GM21825 (cell line): Measurements from ENCODE around the gene GPC3.

ENCODE experiments used
- ATAC-seq: cut with Tn5 transposase; IDR thresholded peaks from one replicate; pipeline ENCODE4 v1.9.1; 2021; ENCODE audit warnings: mild to moderate bottlenecking, moderate library complexity; ENCODE audit not compliant: unreplicated experiment

GPC3 gene

DNA sequence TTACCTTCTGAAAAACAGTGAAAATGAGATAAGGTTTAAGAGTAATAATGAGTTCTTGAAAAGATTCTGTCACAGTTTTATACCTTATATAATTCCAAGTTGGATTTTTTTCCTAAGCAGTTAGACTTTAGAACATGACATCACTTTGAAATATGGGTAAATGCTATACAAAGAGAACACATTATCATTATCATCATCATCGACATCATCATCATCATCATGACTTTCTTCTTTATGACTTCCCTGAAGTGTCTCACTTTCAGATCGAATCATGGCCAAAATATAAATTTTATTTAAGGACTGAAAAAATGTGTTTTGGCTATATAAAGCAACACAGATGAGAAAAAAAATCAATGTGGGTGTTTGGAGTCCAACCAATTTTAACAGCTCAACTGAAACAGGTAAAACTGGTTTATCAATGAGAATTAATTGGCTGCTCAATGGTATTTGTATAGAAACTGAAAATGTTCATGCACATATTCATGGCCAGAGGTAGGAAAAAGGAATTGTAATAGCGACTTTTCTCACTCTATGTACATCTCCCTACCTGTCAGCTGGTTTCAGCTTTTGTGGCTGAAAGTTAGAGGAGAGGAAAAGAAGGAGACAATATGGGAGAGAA lies 327.0 kb downstream of the GPC3 start:
- ATAC-seq = no peak

DNA sequence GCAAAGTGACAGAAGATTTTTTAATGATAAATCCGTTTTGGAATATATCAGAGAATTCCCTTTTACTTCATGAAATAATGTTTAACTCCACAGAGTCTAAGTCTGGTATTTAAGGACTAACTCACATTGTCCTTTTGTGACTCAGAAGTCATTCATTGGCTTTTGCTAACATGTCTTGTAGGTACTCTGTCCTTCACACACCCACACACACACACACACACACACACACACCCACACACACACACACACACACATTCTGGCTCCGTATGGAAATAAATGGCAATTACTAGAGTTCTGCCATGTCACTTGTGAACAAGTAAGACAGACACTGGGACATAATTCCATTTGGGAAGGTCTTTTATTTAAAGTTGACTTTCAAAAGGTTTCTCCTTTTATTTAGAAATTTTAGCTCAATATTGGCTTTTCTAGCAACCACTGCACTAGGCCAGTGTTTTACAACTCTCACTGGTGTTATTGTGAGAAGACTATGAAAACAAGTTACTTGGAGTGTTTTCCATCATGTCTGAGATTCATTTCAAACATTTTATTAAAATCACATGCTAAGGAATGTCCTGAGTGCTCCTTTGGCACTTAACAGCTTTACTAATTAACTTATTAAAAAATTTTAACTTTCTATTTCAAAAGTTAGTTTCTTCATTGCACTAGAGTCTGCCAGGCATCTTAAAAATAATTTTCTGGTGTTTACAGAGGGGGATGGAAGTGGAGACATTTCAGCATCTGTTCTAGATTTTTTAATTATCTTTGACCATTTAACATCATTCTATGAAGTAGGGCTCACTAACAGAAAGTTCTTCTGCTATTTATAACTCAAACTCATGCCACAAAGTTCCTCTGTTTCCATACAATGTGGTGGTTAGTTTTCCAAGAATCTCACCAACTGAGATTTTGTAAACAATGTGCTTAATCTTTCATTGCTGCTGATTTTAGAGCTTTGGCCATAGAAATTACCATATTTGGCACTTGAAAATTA lies 329.8 kb downstream of the GPC3 start:
- ATAC-seq = no peak

DNA sequence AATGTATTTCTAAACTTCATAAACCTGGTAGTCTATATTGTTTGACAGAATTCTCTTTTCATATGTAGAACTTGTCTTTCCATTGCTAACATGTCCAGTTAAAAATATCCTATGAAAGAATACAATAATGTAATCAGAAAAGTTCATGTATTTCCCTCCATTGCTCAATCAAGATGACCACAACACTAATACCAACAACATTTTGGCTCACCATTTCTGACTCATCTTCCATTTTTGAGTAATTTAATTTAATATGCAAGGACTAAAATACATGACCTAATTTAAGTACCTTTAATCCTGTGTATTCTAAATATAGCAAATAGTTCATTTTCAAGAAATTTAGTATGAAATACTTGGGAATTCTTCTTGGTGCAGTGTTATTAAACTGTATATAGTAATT lies 330.6 kb downstream of the GPC3 start:
- ATAC-seq = no peak

DNA sequence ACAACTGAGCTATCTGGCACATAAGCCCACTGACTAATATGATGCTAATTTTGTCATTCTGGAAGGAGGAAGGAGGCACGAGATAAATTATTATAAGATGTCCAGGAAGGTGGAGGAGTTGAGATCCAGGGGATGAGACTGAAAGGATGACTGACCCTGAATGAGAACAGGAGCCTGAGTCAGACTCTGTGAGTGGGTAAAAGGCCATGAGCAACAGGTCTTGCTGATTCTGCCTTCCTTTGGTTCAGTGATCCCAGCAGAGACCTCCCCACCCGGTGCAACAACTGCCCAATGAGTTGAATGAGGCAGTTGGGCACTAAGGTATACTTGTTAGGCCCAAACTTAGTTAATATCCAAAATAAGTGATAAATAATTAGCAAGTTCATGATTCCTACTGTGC lies 332.0 kb downstream of the GPC3 start:
- ATAC-seq = no peak

DNA sequence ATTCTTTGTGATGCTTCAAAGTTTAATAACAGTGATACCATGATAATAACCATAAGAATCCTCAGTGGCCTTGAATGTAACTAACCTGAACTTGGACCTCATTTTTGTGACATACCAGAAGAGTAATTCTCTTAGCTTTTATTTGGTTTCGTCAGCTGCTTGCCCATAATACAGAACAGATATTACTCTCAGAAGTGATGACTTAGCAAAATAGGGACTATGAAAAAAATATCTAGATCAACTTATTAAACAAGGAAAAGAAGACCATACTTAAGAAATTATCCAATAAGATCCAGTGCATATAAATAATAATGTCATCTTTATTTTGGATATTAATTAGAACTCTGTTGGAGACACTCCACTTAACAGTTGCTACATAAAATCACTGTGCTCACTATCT lies 333.2 kb downstream of the GPC3 start:
- no peak for ATAC-seq

DNA sequence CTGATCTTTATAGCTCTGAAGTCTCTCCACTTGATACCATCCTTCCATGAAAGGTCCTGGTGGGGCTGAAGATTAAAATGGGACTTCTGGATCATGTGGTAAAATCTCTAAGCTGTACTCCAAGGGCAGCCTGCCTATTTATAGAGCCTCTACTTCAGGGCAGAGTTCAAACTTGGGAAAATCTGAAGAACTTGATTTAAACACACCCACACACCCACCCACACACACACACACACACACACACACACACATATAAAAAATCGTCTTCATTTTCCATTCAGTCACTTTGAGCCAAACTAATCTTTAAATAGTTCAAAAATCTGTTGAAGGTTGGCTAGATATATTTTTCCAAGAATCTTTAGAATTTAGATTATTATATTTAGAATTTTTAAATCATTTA lies 335.2 kb downstream of the GPC3 start:
- no peak for ATAC-seq

DNA sequence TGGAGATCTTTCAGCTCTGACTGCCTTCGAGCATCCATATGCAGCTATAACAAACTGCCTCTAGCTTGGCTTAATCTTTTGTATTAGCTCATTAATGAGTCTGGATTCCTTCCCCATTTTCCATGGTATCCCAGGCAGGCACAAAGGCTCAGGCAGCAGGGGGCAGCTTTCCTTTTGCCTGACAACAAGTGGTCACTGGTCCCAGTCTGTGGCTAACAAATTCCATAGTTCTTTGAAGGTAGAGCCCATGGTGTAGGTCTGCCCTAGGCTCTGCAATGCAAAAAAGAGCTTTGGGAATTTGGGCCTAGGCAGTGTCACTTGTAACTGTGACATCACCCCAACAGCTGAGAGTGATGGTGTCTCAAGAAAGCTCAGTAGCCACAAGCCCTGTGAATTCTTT lies 335.7 kb downstream of the GPC3 start:
- ATAC-seq = no peak

DNA sequence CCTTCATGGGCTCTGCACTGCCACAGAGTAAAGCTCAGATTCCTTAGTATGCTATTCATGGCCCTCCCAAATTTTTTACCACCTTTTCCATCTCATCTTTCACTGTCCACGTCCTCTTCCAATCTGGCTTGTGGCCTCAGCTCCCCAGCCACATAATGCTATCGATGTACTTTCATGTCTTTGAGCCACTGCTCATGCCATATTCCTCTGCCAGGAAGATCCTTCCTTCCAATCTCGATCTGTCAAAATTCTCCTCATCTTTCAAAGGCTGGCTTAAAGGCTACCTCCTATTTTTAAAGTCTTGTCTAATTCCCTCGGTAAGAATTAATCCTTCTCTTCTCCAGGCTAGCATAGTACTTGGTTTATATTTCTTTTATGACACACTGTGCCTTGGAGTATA lies 336.8 kb downstream of the GPC3 start:
- no peak for ATAC-seq

DNA sequence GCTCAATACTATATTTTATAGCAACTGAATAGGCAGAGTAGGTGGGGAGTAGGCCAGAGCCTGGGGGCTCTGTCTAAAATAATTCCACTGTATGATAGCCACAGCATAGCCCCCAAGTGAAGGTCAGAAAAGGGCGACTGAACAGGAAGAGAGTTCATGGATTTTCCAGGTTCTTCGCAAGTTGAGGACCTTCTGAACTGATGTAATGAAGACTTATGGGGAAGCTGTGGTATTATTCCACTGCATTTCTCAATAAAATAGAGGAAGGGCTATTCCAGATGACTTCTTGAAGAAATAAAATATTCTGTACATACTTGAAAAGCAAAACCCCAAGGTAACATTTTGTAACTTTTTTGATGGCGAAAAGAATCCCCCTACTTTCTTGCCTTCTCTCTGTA lies 338.7 kb downstream of the GPC3 start:
- no peak for ATAC-seq

DNA sequence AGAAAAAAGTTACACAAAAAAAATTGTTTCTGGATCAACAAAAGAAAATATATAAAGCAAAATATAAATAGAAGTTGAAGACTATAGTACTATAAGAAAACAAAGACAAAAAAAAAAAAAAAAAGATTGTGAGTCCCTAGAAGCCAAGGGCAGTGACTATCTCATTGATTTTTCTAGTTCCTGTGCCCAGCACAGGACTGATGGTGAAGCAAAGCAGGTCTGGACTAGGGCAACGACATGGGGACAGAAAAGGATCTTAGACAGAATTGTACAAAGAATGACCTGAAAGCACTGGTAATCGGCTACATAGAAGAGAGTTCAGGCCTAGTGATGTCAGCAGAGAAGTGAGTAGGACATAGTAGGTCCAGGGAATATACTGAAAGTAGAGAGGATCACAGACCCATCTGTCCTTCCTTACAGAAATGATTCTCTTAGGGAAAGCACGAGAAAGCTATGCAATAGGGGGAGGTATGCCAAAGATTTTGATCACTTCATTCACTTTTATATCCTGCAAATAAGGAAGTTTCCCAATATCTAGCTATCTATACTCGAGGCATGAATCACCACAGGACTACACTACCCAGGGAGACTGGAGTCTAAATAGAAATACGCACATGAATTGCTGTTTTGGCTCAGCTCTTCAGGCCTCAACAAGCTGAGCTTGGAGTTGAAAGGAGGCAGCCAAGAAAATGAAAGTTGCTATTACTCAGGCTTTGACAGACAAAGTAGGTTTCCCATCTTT lies 339.2 kb downstream of the GPC3 start:
- ATAC-seq = no peak

DNA sequence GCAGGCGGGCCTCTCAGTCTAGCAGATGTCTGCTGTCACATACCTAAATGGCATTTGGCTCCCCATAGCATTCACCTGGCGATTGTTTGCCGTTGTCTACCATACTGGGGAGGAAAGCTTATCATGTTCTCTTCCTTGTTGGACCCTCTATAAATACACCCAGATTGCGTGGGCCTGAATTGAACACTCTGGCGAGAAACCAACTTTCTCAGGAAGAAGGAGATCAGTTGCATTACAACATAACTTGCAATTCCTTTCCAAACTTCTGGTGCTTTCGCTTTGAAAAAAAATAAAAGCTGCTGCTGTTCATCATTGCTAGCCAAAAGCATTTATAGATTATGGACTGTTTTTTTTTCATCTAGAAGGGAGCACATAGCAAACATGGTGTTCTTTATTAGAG lies 340.1 kb downstream of the GPC3 start:
- no peak for ATAC-seq

DNA sequence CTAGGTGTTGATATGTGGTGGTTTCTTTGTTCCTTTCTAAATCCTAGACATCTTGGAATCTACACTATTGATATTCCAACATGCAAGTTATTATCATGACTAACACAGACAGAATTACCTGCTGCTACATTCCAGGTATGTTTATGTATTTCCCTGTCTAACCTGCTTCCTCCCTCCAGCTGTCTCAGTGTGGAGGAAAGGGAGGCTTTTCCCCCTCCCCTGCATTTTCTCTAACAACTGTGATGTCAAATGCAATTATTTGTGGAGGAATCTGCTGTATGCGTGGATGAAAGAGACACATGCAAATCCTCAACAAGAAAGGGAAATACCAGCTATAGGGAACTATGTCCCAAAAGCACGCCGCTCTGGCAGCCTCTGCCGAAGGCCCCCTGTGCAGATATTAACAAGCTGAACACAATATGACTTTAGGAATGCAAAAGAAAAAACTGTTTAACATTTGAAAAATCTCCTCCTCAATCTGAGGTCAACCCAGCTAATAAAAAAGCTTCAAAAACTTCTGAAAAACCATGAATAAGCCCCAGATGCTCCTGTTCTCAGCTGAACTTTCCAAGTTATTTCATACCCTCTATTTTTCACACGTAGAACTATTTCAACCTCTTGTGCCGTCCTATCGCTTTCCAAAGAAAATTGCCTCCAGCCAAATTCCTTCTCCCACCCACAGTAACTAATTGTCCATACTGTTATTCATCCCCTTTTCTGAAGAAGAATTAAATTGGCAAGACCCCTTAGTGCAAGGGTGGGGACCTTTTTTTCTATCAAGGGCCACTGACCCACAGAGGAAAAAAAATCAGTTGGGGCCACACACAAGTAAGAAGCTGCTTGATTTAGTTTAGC lies 345.0 kb downstream of the GPC3 start:
- ATAC-seq = no peak

DNA sequence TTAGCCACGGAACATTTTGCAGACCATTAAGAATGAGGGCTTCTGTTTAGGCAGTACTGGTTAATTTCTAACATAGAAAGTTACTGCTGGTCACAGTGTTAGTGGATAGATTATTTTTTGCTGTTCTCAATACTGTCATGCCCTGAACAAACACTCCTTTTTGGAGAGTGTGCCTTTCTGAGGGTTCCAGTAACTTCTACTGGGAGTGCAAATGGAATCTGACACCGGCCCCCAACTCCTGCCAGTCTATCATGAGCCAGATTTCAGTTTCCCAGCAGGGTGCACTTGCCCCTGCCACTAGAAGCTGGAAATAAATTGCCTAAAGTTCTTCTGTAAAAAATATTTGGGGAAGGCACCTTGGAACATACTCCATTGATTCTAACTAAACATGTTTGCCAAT lies 345.7 kb downstream of the GPC3 start:
- ATAC-seq = no peak

DNA sequence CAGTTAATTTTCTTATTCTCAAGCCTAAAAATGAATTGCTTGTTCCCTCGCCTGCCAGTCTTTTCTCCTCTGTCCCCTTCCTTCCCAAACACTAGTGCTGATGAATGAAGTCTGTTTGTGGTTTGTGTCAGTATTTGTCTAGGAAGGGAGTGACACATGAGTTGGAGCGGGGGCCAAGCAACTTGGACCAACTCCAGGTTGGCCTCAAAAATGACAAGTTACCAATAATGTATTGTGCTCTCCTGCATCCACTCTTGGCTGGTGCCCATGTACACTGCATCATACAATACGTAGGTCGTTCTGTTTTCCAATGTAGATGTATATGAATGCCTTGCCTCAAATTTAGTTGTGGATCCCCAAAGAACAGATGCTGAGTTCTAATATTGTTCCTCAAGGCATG lies 347.1 kb downstream of the GPC3 start:
- no peak for ATAC-seq

DNA sequence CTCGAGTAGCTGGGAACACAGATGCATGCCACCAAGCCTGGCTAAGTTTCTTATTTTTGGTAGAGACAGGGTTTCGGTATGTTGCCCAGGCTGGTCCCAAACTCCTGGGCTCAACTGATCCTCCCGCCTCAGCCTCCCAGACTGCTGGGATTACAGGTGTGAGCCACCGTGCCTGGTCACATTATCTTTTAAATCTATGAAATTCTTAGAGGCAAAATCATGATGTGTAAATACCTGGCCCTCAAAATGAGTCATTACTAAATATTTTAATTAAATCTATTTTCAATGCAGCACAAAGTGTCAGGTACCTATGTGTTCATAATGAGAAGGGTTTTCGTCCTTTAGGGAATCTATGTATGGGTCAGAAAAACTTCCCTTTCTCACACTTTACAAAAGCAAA lies 347.6 kb downstream of the GPC3 start:
- no peak for ATAC-seq

DNA sequence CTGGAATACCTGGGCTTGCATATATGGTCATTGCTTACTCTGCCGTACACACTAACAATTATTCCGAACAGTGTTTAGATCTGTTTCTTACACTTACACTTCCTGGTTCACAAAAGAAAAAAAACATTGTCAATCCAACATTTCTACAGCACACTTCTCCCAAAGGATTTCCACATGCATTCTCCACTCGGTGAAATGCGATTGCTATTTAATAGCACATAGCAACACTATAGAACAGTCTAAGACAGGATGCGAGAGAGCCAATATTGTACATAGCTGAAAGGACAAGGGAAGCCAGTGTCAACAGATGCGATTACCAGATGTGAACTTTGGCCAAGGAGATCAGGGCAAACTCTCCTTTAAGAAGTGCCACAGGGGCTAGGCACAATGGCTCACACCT lies 349.4 kb downstream of the GPC3 start:
- no peak for ATAC-seq

DNA sequence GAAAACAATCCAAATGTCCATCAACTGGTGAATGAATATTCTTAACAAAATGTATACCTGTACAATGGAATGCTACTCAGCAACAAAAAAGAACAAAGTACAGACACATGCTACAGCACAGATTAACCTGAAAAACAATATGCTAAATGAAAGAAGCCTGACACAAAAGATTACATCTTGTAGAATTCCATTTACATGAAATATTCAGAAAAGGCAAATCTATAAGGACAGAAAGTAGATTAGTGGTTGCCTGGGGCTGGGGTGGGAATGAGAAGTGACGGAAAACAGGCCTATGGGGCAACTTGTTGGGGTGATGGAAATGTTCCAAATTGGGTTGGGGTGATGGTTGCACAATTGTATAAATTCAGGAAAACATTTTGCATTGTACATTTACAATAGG lies 351.0 kb downstream of the GPC3 start:
- ATAC-seq = no peak

DNA sequence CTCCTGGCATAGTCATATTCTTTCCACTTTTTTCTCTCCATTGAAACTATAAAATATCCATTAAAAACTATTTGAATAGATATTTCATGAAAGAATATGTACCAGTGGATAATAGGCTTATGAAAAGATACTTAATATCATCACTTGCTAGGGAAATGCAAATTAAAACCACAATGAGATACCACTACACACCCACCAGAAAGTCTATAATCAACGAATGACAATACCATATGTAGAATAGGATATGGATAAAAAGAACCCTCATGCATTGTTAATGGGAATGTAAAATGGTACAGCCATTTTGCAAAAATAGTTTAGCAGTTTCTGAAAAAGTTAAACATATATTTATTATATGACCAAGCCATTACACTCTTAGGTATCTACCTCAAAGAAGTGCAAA lies 351.4 kb downstream of the GPC3 start:
- ATAC-seq = no peak

DNA sequence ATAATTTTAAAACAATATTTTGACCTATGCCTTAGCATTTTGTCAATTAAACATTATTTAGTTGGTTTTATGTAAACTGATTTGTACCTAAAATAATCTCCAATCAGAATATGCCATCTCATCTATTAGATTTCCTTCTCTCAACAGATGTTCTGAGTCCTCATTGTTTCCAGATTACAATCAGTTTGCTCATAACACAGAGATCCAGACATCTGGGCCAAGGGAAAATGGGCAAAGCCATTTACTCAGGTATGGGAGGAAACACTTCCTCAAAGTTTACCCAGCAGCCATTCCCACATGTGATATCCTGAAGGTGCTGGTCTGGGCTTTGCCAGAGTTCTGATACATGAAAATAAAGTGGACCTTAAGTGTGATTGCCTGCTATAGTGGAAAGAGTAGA lies 352.2 kb downstream of the GPC3 start:
- ATAC-seq = no peak

DNA sequence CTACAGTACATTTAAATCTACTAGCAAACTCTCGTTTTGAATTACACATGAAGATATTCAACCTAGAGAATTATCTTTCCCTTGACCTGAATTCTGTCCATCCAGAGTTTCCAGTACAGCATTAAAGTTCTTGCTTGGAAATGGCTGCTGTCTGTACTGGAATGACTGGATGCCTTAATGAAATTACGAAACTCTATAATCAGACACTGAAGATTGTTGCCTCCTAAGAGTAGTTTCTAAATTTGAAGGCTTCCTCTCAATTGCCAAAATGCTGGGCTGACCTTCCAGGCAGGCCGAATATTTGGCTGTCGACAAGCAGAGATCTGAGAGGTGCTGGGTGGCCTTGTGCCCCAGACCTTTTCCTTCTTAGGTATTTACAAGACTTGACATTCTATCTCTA lies 355.0 kb downstream of the GPC3 start:
- ATAC-seq = no peak

DNA sequence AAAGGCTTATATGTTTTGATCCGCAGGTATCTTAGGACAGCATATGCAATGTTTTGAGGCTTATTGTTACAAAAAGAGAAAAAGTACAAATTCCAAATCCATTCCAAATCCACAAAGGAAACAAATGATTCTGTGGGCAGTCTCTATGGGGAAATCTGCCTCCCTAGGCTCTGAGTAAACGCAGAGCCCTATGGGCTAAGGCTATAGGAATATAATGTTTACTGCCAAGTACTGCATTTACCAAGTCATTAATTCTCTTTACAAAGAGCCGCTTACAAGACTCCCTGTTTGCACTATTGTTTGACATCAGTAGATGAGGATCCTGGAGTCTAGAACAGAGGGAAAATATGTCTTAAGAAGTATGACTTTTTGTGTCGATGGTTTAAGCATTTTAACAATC lies 357.7 kb downstream of the GPC3 start:
- no peak for ATAC-seq
